BJ (cell line): Measurements from ENCODE around the gene SCFD2. TPM values are rescaled to one million over a fixed set of nuclear protein-coding genes. Genes with fewer than 3 reads are reported as not detected.

Source experiments
- CTCF ChIA-PET: fragments of 350-600 bp; formaldehyde crosslinking; extraction: SDS; loops from one replicate; lab custom pipeline; 2021; ENCODE audit warnings: antibody characterized with exemption, inconsistent platforms; lab: Yijun Ruan, JAX
- POLR2A ChIA-PET: fragments of 300-600 bp; sonication (Branson Sonifier 250); formaldehyde crosslinking; extraction: SDS; loops from one replicate; lab custom pipeline; 2021; ENCODE audit warnings: antibody characterized with exemption; lab: Charles Lee
- DNase-seq: peaks from one replicate; pipeline ENCODE4 v3.0.0-alpha.2; 2011; ENCODE audit warnings: low read depth
- H3K27me3 ChIP-seq: 2 replicates; pipeline ENCODE4 v1.6.0; 2011; ENCODE audit warnings: low read length; ENCODE audit not compliant: control insufficient read depth, insufficient read depth
- H3K36me3 ChIP-seq: 2 replicates; pipeline ENCODE4 v1.5.1; 2011; ENCODE audit warnings: low read length; ENCODE audit not compliant: control insufficient read depth, insufficient read depth
- H3K4me3 ChIP-seq: 2 replicates; pipeline ENCODE4 v1.5.1; 2011; ENCODE audit warnings: low read depth, mild to moderate bottlenecking, control low read depth, low read length
- polyA plus RNA-seq: library from polyadenylated mRNA; depleted of rRNA; stranded (reverse); fragments of >200 nt; gene quantifications from 2 replicates; pipeline ENCODE4 v1.2.3, GENCODE V29; 2011
- TF ChIP-seq, protein P1 (sequence below): IDR thresholded peaks from 2 replicates; pipeline ENCODE4 v1.5.1; 2011; ENCODE audit warnings: low read depth, mild to moderate bottlenecking, control low read depth, inconsistent platforms, low read length, moderate library complexity; ENCODE audit not compliant: insufficient read depth

SCFD2 gene
- polyA plus RNA-seq, 1 experiment: 17.4 TPM

DNA sequence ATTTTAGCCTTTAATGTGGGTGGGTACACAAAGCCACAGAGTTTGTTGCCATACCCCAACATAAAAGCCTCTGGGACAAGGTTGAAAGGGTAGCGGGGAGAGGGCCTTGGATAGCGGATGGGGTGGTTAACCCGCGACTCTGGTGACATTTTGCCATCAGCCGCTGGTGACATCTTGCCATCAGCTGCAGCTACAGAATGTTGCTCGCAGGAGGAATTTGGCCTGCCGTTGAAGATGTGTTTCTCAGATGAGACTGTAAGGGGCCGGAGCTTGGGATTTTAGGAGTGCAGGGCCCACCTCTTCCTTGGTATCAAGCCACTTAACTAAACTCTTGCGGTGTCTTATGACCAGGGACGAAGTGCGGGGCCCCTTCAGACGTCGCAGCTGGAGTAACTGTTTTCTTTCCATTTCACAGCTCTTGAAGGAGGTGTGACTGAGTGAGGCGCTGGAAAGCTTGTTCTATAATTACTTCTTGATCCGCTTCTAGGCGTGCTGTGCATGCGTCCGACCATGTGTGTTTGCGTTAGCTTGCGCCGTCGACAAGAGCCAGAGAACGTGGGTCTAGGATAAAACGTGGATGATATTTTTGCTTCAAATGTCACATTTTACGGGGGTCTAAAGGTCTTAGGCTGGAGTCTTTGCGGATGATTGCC is 504.6 kb downstream of the SCFD2 start:
- Histone ChIP-seq H3K4me3 (peak overlapping the region; percentile 54), H3K36me3 (no peaks in the 10 kb centered on the region; the same call in 1 of the 2 replicates), H3K27me3 (peaks cover 5% of the 10 kb centered on the region)
- no peak for DNase-seq
- CTCF ChIA-PET: interaction anchor here (0.5 to 1.5 kb wide), 3 partner anchors 8 to 81 kb away, joined by 3 read pairs; no protein-coding TSS in a partner anchor
- POLR2A ChIA-PET: no interaction called here
- TF ChIP-seq, protein P1, sequence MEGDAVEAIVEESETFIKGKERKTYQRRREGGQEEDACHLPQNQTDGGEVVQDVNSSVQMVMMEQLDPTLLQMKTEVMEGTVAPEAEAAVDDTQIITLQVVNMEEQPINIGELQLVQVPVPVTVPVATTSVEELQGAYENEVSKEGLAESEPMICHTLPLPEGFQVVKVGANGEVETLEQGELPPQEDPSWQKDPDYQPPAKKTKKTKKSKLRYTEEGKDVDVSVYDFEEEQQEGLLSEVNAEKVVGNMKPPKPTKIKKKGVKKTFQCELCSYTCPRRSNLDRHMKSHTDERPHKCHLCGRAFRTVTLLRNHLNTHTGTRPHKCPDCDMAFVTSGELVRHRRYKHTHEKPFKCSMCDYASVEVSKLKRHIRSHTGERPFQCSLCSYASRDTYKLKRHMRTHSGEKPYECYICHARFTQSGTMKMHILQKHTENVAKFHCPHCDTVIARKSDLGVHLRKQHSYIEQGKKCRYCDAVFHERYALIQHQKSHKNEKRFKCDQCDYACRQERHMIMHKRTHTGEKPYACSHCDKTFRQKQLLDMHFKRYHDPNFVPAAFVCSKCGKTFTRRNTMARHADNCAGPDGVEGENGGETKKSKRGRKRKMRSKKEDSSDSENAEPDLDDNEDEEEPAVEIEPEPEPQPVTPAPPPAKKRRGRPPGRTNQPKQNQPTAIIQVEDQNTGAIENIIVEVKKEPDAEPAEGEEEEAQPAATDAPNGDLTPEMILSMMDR: no peak

DNA sequence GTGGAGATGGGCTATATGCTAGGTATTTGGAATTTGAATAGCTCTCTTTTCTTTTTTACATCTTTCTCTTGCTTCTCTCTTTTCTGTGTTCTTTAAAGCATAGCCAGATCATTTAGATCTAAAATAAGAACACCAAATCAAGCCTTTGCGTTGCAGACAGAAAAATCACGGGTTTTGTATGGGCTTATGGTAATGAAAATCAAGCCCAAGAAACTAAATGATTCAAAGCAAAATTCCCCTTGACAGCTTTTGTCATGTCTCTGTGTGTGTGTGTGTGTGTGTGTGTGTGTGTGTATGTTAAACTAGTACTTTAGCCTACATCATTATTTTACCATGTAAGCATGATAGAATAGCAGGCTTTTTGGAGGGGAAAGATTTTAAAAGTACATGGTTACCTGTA is 505.5 kb downstream of the SCFD2 start:
- ChIA-PET CTCF (no interaction called here), POLR2A (no interaction called here)
- no peak overlapping the region for H3K4me3 ChIP-seq
- peaks cover 5% of the 10 kb centered on the region for H3K27me3 ChIP-seq
- H3K36me3 ChIP-seq: no peaks in the 10 kb centered on the region; the same call in 1 of the 2 replicates
- TF ChIP-seq, protein P1: no peak
- no peak for DNase-seq

DNA sequence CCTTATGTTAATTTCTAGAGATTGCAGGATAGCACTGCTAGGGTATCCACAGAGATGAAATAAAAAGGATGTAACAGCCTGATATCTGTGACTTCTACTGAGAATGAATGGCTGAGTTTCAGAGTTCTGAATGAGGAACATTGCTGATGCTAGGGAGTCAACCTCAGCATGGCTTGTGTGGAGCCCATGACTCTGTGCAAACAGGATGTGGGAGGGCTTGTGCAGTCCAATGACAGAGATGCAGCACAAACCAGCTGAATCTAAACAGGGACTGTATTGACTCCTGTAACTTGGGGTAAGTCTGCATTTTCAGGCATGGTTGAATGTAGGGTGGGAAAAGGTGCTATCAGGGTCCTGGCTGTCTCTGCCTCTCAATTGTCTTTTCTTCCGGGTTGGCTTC is 509.1 kb downstream of the SCFD2 start:
- peaks cover 5% of the 10 kb centered on the region for H3K27me3 ChIP-seq
- POLR2A ChIA-PET: no interaction called here
- H3K36me3 ChIP-seq: no peaks in the 10 kb centered on the region; the same call in 1 of the 2 replicates
- CTCF ChIA-PET: interaction anchor here (0.9 kb wide), 1 partner anchor 144 kb away, joined by 3 read pairs; no protein-coding TSS in a partner anchor
- no peak for DNase-seq
- H3K4me3 ChIP-seq: no peak overlapping the region
- TF ChIP-seq, protein P1: no peak

DNA sequence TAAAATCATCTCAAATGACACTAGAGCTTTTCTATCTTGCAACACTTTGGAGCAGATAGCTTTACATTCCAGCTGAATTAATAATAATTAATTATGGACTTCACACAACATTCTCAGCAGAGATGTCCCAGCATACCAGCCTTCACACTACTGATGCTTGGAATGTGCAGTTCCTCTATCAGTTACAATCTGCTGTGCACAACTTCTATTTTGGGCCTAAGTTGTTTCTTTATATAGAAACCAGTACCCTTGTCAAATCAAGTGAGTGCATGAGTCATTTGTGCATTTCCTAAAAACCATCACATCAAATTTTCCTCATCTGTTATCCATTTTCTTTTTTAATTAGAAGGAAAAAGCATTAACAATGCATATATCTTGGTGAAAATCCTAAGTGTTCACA is 512.5 kb downstream of the SCFD2 start:
- Histone ChIP-seq H3K36me3 (no peaks in the 10 kb centered on the region; the same call in 1 of the 2 replicates), H3K27me3 (peaks cover 3% of the 10 kb centered on the region), H3K4me3 (no peak overlapping the region)
- no peak for DNase-seq
- ChIA-PET POLR2A (interaction anchor here (0.6 kb wide), 1 partner anchor 11 kb away, joined by 3 read pairs; no protein-coding TSS in a partner anchor), CTCF (interaction anchor here (1.0 to 1.6 kb wide), 5 partner anchors 8 to 308 kb away, joined by 3 to 4 read pairs (median 3); no protein-coding TSS in a partner anchor)
- TF ChIP-seq, protein P1: no peak

DNA sequence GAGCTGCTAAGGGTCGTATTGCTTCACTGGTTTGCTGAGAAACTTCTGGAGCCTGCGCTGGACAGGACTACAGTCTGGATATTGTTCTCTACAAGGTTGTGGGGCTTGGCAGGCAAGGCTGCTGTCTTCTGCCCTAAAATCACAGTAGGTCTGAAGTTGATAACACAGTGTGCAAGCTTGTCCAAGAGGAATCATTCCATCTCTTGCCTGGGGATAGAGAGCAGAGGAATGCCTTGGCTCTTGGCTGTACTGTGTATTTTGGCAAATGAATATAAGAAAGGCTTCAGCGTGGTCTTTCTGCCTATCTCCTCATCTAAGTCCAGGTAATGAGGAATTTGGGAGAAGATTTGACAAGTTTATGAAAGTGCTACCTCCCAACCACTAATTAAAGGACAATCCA is 513.1 kb downstream of the SCFD2 start:
- TF ChIP-seq, protein P1: no peak
- Histone ChIP-seq H3K36me3 (no peaks in the 10 kb centered on the region), H3K27me3 (peaks cover 2% of the 10 kb centered on the region; the same call in 1 of the 2 replicates), H3K4me3 (no peak overlapping the region)
- ChIA-PET POLR2A (no interaction called here), CTCF (interaction anchor here (1.0 to 1.6 kb wide), 7 partner anchors 8 to 307 kb away, joined by 3 to 6 read pairs (median 4); no protein-coding TSS in a partner anchor)
- DNase-seq: no peak
